GM19455 (cell line): ENCODE data around the gene ZNF613.
A peak's percentile ranks its signal among the peaks of the same experiment; 100 is the strongest.
"Not testable (repeated sequence)": the region's sequence is repeated elsewhere in the genome, so short reads cannot be mapped to it uniquely, and the experiment has no call there.

ENCODE experiments used
- ATAC-seq: cut with Tn5 transposase; IDR thresholded peaks from one replicate; pipeline ENCODE4 v1.9.1; 2021; ENCODE audit not compliant: unreplicated experiment

ZNF613 gene

DNA sequence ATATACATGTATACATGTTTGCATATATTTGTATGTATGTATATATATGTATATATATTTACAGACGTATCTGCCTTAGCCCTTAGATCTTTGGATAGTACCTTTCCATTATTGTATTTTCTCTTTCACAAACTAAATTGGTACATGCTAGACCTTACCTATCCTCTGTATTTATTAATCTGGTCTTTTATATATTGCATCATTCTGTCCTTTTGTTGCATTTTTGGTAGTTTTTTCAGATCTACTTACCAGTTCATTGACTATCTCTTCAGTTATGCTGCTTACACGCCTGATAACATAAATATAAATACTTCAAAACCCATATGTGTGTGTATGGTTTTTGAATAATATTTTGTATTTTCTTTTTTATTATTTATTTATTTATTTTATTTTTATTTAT is 11.7 kb downstream of the ZNF613 start:
- ATAC-seq = no peak

DNA sequence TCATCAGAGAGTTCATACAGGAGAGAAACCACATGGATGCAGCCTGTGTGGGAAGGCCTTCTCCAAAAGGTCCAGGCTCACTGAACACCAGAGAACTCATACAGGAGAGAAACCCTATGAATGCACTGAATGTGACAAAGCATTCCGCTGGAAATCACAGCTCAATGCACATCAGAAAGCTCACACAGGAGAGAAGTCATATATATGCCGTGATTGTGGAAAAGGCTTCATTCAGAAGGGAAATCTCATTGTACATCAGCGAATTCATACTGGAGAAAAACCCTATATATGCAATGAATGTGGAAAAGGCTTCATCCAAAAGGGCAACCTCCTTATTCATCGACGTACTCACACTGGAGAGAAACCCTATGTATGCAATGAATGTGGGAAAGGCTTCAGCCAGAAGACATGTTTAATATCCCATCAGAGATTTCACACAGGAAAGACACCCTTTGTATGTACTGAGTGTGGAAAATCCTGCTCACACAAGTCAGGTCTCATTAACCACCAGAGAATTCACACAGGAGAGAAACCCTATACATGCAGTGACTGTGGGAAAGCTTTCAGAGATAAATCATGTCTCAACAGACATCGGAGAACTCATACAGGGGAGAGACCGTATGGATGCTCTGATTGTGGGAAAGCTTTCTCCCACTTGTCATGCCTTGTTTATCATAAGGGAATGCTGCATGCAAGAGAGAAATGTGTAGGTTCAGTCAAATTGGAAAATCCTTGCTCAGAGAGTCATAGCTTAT is 17.7 kb downstream of the ZNF613 start:
- no peak for ATAC-seq

DNA sequence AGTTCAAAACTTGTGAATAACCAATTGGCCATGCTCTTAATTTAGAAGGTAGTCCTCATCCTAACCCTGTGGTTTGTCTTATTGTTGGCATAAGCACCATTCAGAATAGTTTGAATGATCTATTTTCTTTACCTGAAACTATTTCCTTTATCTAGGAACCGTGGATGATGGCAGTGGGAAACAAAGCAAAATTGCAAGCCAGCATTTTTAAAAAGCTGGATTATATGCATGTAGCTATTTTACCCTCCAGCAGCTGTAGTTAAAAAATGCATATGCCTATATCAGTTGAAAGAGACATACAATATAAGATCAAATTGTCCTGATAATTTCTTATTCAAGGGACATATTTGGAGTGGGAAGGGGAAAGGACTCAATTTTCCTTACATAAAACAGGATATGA is 19.3 kb downstream of the ZNF613 start:
- ATAC-seq = no peak

DNA sequence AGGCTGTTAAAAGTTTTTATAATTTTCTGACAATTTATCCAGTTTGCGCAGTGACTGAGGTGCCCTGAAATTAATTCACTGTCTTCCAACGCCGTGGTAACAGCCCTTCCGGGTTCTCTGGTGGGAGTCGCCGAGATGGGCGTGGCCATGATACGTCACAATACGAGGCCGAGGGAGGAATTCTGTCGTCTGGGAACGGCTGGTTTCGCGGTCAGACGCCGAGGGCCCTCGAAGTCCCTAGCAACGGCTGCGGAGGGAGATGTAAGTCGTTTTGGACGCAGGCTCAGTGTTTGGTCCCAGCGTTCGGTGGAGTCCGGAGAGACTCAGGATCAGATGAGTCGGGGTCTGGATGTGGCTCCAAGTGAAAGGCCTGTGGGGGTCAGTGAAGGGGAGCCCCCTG is 21.7 kb downstream of the ZNF613 start:
- ATAC-seq = no peak

DNA sequence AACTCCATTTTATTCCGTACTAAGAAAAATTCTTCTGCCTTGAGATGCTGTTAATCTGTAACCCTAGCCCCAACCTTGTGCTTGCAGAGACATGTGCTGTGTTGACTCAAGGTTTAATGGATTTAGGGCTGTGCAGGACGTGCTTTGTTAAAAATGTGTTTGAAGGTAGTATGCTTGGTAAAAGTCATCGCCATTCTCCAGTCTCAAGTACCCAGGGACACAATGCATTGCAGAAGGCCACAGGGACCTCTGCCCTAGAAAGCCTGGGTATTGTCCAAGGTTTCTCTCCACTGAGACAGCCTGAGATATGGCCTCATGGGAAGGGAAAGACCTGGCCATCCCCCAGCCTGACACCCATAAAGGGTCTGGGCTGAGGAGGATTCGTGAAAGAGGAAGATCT is 30.6 kb downstream of the ZNF613 start:
- ATAC-seq = not testable (repeated sequence)

DNA sequence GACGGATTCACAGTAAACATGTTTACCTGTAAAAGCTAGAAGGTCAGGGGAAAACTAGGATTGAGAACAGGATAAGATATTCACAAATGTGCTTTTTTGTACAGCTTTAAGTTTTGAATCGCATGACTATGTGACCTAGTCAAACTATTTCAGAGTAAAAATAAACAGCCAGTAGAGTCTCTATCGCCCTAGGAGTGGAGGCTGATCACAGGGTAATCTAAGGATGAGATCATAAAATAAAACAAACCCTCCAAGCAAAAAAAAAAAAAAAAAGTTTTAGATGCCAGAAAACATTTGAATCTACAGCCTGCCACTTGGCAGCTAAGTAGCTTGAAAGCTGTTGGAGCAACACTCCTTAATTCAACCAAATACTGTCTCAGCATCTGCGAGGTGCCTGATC is 32.5 kb downstream of the ZNF613 start:
- no peak for ATAC-seq

DNA sequence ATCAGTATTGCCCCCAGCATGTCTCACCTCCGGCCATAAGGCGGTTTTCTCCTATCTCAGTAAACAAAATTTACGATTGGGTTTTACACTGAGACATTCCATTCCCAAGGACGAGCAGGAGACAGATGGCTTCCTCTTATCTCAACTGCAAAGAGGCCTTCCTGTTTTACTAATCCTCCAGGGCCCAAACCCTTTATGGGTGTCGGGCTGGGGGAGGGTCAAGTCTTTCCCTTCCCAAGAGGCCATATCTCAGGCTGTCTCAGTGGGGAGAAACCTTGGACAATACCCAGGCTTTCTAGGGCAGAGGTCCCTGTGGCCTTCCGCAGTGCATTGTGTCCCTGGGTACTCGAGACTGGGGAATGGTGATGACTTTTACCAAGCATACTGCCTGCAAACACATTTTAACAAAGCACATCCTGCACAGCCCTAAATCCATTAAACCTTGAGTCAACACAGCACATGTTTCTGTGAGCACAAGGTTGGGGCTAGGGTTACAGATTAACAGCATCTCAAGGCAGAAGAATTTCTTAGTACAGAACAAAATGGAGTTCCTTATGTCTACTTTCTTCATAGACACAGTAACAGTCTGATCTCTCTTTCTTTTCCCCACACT is 33.5 kb downstream of the ZNF613 start:
- not testable (repeated sequence) for ATAC-seq

DNA sequence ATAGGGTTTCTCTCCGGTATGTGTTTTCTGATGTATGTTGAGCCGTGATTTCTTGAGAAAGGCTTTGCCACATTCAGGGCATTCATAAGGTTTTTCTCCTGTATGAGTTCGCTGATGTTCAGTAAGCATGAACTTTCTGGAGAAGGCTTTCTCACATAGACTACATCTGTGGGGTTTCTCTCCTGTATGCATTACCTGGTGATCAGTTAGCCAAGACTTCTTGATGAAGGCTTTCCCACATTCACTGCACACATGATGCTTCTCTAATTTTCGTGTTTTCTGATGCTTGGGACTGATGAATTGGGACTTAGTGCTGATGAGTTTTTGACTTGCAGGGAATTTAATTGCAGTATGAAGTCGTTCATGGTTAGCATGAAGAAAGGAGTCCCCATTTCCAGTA is 38.3 kb downstream of the ZNF613 start:
- no peak for ATAC-seq

DNA sequence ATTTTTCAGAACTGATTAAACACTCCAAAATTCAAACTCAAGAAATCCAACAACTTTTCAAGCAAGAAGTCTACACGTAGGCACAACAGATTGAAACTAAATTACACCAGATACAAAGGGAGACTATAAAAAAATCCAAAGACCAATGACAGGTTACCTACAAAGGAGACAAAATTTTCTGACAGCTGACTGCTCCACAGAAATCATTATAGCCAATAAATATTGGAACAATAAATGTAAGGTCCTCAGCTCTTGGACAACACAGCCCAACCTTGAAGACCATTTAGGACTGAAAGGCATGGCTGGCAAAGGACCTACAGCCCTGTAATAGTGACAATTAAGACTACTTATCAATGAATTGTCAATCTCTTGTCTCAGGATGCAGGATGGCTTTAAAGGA is 43.4 kb downstream of the ZNF613 start:
- no peak for ATAC-seq

DNA sequence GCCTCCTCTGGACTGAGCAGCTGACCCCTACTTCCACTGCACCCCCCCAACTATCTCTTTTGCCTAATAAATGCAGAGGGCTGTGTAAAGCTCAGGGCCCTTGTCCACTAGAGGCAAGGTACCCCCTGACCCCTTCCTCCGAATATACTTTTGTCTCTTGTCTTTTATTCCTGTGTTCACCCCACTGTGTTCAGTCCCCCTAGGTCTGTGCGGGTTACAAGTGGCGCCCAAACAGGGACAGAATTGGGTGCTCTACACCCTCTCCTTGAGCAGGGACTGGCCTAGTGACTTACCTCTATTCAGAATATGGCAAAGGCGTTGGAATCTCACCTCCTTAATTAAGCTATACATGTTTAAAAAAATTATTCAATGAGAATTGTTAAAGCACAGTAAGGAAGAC is 44.4 kb downstream of the ZNF613 start:
- no peak for ATAC-seq

DNA sequence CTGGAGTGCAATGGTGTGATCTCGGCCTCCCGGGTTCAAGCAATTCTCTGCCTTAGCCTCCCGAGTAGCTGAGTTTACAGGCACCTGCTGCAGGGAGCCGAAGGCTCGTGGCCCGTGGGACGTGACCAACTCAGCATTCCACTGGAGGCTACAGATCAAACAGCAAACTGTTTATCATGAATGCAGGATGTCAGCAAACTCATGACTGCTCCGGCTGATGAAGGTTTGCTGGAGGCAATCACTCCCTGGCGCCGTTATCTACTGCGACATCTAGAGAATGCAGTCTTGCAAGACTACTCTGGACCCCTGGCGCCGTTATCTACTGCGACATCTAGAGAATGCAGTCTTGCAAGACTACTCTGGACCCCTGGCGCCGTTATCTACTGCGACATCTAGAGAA is 48.5 kb downstream of the ZNF613 start:
- ATAC-seq = not testable (repeated sequence)

DNA sequence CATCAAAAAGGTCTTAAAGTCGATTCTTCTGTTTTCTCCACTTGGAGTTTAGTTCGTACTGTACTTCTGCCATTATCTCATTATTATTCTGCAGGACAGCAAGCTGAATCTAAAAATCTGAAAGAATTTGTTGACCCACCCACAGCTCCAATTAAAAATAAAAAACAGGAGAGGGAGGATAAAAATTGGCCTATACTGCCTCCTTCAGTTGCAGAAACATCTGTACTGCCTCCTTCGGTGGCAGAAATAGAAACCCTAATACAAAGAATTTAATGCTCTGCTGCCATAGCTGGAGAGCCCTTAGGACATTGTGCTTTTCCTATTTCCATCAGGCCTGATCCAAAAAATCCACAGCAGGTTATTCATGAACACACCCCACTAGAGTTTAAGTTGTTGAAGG is 49.6 kb downstream of the ZNF613 start:
- no peak for ATAC-seq

DNA sequence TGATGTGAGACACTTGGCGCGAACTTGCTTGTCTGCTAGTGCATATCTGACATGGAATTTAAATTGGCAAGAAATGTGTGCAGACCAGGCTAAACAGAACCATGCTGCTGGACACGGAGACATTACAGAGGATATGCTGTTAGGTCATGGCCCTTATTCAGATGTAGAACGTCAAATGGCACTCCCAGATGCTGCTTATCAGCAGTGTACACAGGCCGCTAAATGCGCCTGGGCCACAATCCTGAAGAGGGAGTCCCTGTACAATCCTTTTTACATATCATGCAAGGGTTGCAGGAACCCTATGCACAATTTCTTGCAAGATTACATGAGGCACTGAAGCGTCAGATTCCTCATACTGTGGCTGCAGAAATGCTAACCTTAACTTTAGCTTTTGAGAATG is 50.1 kb downstream of the ZNF613 start:
- no peak for ATAC-seq

DNA sequence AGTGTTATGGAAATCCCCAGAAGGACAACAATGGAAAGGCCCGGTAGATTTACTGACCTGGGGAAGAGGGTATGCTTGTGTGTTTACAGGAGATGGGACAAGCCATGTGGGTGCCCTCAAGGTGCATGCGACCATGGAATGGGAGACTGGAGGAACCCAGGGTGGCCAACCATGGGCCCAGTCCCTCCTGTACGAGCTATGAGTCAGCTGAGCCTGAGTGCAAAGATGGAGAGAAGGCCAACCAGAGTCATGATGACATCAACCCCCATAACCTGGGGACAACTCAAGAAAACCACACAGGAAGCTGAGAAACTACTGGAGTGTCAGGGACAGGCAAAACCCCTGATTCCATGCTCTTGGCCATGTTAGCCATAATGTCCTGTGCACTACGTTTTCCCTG is 51.6 kb downstream of the ZNF613 start:
- no peak for ATAC-seq

DNA sequence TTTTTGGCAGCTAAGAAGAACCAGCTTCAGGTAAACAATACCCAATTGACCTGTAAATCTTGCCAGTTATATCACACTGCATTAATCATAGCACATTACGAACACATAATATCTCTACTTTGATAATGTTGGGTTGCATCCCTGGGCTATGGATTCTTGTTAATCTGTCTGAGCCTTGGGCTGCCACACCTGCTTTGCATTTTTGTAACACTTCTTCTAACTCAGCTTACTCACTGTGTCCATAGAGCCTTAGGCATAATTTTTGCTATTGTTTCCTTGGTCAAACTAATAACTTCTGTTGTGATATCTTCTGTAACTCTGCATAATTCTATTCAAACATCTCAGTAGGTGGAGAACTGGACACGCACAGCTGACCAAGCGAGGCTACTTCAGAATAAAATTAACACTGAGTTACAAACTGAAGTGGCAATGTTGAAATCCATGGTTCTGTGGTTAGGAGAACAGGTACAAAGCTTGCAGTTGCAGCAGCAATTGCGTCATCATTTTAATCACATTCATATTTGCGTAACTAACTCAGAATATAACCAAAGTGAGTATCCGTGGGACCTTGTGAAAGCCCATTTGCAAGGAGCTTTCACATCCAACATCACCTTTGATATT is 53.0 kb downstream of the ZNF613 start:
- no peak for ATAC-seq

DNA sequence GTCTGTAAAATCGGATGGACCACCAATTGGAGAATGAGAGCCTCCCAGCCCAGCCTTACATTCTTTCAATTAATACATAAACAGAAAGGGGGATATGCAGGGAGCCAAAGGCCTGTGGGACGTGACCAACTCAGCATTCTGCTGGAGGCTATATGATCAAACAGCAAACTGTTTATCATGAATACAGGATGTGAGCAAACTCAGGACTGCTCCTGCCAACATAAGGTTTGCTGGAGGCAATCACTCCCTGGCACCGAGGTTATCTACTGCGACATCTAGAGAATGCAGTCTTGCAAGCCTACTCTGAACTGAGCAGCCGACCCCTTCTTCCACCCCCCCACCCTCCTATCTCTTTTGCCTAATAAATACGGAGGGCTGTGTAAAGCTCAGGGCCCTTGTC is 53.7 kb downstream of the ZNF613 start:
- ATAC-seq = not testable (repeated sequence)

DNA sequence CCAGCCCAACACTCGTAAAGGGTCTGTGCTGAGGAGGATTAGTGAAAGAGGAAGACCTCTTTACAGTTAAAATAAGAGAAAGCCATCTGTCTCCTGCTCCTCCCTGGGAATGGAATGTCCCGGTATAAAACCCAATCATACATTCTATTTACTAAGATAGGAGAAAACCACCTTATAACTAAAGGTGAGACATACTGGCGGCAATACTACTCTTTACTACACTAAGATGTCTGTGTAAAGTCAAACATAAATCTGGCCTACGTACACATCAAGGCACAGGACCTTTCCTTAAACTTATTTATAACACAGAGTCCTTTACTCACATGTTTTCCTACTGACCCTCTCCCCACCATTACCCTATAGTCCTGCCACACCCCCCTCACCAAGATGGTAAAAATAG is 56.1 kb downstream of the ZNF613 start:
- ATAC-seq = no peak

DNA sequence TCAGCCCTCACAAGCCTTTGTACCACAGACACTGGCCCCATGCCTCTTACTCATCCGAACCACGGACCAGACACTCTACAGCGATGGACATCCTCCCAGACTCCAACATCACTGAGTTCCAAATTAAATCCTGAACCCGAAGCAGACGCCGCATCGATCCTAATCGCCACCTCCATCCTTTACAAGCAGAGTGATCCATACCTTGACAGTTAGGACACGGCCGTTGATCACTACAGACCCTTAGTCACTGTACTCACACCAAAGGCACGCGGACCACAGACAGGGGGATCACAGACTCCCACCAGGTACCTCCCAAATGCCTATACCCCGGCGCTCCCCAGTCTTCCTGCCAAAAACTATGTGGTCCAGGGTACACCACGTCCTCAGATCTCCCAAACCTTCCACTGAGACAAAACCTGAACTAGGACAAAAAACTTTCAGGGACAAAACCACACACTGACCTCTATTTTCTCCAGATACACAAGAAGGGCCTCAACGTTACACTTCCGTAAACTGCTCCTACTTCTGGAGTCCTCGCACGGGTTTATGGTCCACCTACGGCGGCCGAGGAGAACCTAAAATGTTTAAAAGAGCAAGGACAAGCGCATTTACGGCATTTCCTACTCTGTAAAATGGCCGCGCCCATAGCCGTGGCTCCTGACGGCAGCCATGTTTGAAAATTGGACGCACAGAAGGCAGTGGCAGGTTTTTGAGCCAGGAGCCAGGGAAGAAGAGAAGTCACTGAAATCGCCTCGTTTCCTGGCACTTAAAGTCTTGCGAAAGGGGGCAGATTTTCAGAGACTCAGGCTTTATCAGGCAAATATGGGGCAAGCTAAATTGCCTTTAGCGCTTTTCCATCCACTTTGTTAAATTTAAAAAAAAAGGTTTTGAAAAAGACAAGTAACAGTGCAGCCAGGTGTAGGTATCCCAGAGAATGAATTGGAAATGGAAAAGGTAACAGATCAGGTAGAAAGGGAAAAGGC is 59.3 kb downstream of the ZNF613 start, which contains the start of gene ZNF350:
TSS of gene ZNF350 (minus strand) at position 532 of the 983 bp plus-strand sequence. CDS start 12,480 bp downstream, outside the sequence.
- ATAC-seq = peak; percentile 81

DNA sequence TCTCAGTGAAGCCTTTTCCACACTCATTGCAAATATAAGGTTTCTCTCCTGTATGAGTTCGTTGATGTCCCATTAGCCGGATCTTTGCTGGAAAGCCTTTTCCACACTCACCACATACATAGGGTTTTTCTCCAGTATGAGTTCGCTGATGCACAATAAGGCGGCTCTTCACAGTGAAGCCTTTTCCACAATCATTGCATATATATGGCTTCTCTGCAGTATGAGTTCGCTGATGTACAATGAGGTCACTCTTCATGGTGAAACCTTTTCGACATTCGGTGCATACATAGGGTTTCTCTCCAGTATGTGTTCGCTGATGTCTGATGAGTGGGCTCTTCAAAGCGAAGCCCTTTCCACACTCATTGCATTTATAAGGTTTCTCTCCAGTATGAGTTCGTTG is 66.2 kb downstream of the ZNF613 start:
- ATAC-seq = no peak

DNA sequence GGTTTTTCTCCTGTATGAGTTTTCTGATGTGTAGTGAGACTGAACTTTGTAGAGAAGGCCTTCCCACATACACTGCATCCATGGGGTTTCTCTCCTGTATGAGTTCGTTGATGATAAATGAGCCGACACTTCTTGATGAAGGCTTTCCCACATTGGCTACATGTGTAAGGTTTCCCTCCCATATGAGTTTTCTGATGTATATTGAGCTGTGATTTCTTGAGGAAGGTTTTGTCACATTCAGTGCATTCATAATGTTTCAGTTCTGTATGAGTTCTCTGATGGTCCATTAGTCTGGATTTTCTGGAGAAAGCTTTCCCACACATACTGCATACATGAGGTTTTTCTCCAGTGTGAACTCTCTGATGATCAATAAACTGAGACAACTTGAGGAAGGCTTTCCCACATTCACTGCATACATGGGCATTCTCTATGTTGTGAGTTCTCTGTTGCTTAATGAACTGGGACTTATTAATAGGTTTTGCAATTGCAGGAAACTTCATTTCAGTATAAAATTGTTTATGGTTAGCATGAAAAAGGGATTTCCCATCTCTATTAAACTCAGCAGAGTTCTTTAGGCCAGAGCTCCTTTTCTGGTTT is 66.9 kb downstream of the ZNF613 start:
- ATAC-seq = no peak
